HEK293 (cell line): ENCODE measurements around the gene GPR39.
A peak's percentile ranks its signal among the peaks of the same experiment; 100 is the strongest.

Experiments
- AEBP2 ChIP-seq: fragments of 450-650 bp; formaldehyde crosslinking; IDR thresholded peaks from 2 replicates; pipeline ENCODE4 v1.5.1; 2016; ENCODE audit warnings: missing biosample characterization, missing genetic modification characterization, borderline replicate concordance
- BCL11B ChIP-seq: fragments of 450-650 bp; formaldehyde crosslinking; IDR thresholded peaks from 2 replicates; pipeline ENCODE4 v1.5.1; 2016; ENCODE audit warnings: low read depth, missing biosample characterization, missing genetic modification characterization
- CTCF ChIP-seq: fragments of 450-650 bp; formaldehyde crosslinking; IDR thresholded peaks from 2 replicates; pipeline ENCODE4 v1.5.1; 2016; ENCODE audit warnings: missing biosample characterization, missing genetic modification characterization
- ELK4 ChIP-seq: IDR thresholded peaks from 2 replicates; pipeline ENCODE4 v1.6.1; 2011; ENCODE audit warnings: mild to moderate bottlenecking, low read depth, low read length, borderline replicate concordance
- GLIS1 ChIP-seq: fragments of 450-650 bp; formaldehyde crosslinking; IDR thresholded peaks from 2 replicates; pipeline ENCODE4 v1.5.1; 2016; ENCODE audit warnings: missing biosample characterization, missing genetic modification characterization
- MEIS1 ChIP-seq: sonication (generic); formaldehyde crosslinking; IDR thresholded peaks from 2 replicates; pipeline ENCODE4 v1.8.1; 2022; ENCODE audit warnings: missing genetic modification reagents, mild to moderate bottlenecking, borderline replicate concordance
- MZF1 ChIP-seq: fragments of 450-650 bp; formaldehyde crosslinking; IDR thresholded peaks from 2 replicates; pipeline ENCODE4 v1.5.1; 2017; ENCODE audit warnings: missing biosample characterization, missing genetic modification characterization, borderline replicate concordance
- PATZ1 ChIP-seq: fragments of 450-650 bp; formaldehyde crosslinking; IDR thresholded peaks from 2 replicates; pipeline ENCODE4 v1.5.1; 2016; ENCODE audit warnings: missing biosample characterization, missing genetic modification characterization
- PRDM1 ChIP-seq: fragments of 450-650 bp; formaldehyde crosslinking; IDR thresholded peaks from 2 replicates; pipeline ENCODE4; 2016; ENCODE audit warnings: missing biosample characterization, missing genetic modification characterization
- TRIM28 ChIP-seq: IDR thresholded peaks from 2 replicates; pipeline ENCODE4 v1.6.1; 2011; ENCODE audit warnings: low read length, control low read depth, borderline replicate concordance
- YY2 ChIP-seq: fragments of 450-650 bp; formaldehyde crosslinking; IDR thresholded peaks from 2 replicates; pipeline ENCODE4 v1.5.1; 2016; ENCODE audit warnings: missing biosample characterization, missing genetic modification characterization
- ZBTB11 ChIP-seq: fragments of 450-650 bp; formaldehyde crosslinking; conservative IDR thresholded peaks from 2 replicates; pipeline ENCODE4 v1.5.1; 2016; ENCODE audit warnings: low read depth, missing biosample characterization, missing genetic modification characterization
- ZBTB21 ChIP-seq: fragments of 450-650 bp; formaldehyde crosslinking; IDR thresholded peaks from 2 replicates; pipeline ENCODE4 v1.5.1; 2017; ENCODE audit warnings: missing biosample characterization, missing genetic modification characterization
- ZFP37 ChIP-seq: fragments of 450-650 bp; formaldehyde crosslinking; IDR thresholded peaks from 2 replicates; pipeline ENCODE4 v1.5.1; 2016; ENCODE audit warnings: missing biosample characterization, missing genetic modification characterization
- ZFP69B ChIP-seq: fragments of 450-650 bp; formaldehyde crosslinking; IDR thresholded peaks from 2 replicates; pipeline ENCODE4 v1.5.1; 2016; ENCODE audit warnings: missing biosample characterization, missing genetic modification characterization
- ZNF184 ChIP-seq: fragments of 450-650 bp; IDR thresholded peaks from 2 replicates; pipeline ENCODE4 v1.5.1; 2018; ENCODE audit warnings: missing biosample characterization, mild to moderate bottlenecking, missing genetic modification characterization
- ZNF2 ChIP-seq: fragments of 450-650 bp; formaldehyde crosslinking; IDR thresholded peaks from 2 replicates; pipeline ENCODE4 v1.5.1; 2016; ENCODE audit warnings: missing biosample characterization, missing genetic modification characterization
- ZNF221 ChIP-seq: fragments of 450-650 bp; formaldehyde crosslinking; IDR thresholded peaks from 2 replicates; pipeline ENCODE4 v1.5.1; 2017; ENCODE audit warnings: missing biosample characterization, missing genetic modification characterization, borderline replicate concordance
- ZNF23 ChIP-seq: fragments of 450-650 bp; formaldehyde crosslinking; IDR thresholded peaks from 2 replicates; pipeline ENCODE4 v1.5.1; 2016; ENCODE audit warnings: missing biosample characterization, missing genetic modification characterization, borderline replicate concordance
- ZNF362 ChIP-seq: fragments of 450-650 bp; formaldehyde crosslinking; IDR thresholded peaks from 2 replicates; pipeline ENCODE4 v1.5.1; 2016; ENCODE audit warnings: missing biosample characterization, missing genetic modification characterization
- ZNF394 ChIP-seq: fragments of 450-650 bp; formaldehyde crosslinking; IDR thresholded peaks from 2 replicates; pipeline ENCODE4 v1.5.1; 2016; ENCODE audit warnings: missing biosample characterization, missing genetic modification characterization, mild to moderate bottlenecking, moderate library complexity, borderline replicate concordance
- ZNF423 ChIP-seq: fragments of 450-650 bp; formaldehyde crosslinking; IDR thresholded peaks from 2 replicates; pipeline ENCODE4 v1.5.1; 2016; ENCODE audit warnings: missing biosample characterization, missing genetic modification characterization
- ZNF501 ChIP-seq: fragments of 450-650 bp; formaldehyde crosslinking; IDR thresholded peaks from 2 replicates; pipeline ENCODE4 v1.5.1; 2016; ENCODE audit warnings: missing biosample characterization, missing genetic modification characterization
- ZNF544 ChIP-seq: fragments of 450-650 bp; formaldehyde crosslinking; IDR thresholded peaks from 2 replicates; pipeline ENCODE4 v1.5.0; 2017; ENCODE audit warnings: missing biosample characterization, missing genetic modification characterization
- ZNF600 ChIP-seq: fragments of 450-650 bp; formaldehyde crosslinking; IDR thresholded peaks from 2 replicates; pipeline ENCODE4 v1.5.1; 2016; ENCODE audit warnings: missing biosample characterization, missing genetic modification characterization
- ZNF624 ChIP-seq: fragments of 450-650 bp; formaldehyde crosslinking; IDR thresholded peaks from 2 replicates; pipeline ENCODE4 v1.5.1; 2017; ENCODE audit warnings: missing biosample characterization, missing genetic modification characterization
- ZNF658 ChIP-seq: fragments of 450-650 bp; formaldehyde crosslinking; IDR thresholded peaks from 2 replicates; pipeline ENCODE4; 2016; ENCODE audit warnings: missing biosample characterization, missing genetic modification characterization
- ZNF777 ChIP-seq: fragments of 450-650 bp; formaldehyde crosslinking; IDR thresholded peaks from 2 replicates; pipeline ENCODE4 v1.5.1; 2017; ENCODE audit warnings: missing biosample characterization, missing genetic modification characterization, borderline replicate concordance
- ZSCAN23 ChIP-seq: fragments of 450-650 bp; formaldehyde crosslinking; IDR thresholded peaks from 2 replicates; pipeline ENCODE4 v1.5.1; 2016; ENCODE audit warnings: missing biosample characterization, missing genetic modification characterization

Gene GPR39

GRCh38 chr2:132670496-132671150 is 254.0 kb downstream of the GPR39 start (continued):
- TF ChIP-seq ELK4 (no peak), MEIS1 (CRISPR knock-in tag) (no peak; the same call in 1 of the 2 replicates), CTCF (tag by site-specific recombination) (peak; percentile 46; the same call in 1 of the 2 replicates), ZFP69B (tag by site-specific recombination) (0 out of 2 replicates have a peak, but pooled peaks have one; percentile 31), ZNF2 (0 out of 2 replicates have a peak, but pooled peaks have one; percentile 15), ZBTB21 (no peak), ZNF394 (tag by site-specific recombination) (no peak), PRDM1 (tag by site-specific recombination) (no peak), ZNF423 (tag by site-specific recombination) (peak; percentile 87), ZNF544 (no peak), ZNF658 (tag by site-specific recombination) (no peak), ZNF221 (tag by site-specific recombination) (no peak), MZF1 (tag by site-specific recombination) (no peak), YY2 (tag by site-specific recombination) (no peak), ZNF362 (tag by site-specific recombination) (no peak), ZNF600 (tag by site-specific recombination) (peak; percentile 65), ZNF23 (tag by site-specific recombination) (no peak), AEBP2 (tag by site-specific recombination) (no peak), ZNF501 (tag by site-specific recombination) (no peak), PATZ1 (tag by site-specific recombination) (peak; percentile 63), ZNF624 (tag by site-specific recombination) (no peak), ZBTB11 (tag by site-specific recombination) (no peak; the same call in 1 of the 2 replicates), ZNF184 (no peak), ZNF777 (tag by site-specific recombination) (no peak; the same call in 1 of the 2 replicates), ZFP37 (tag by site-specific recombination) (no peak), GLIS1 (peak; percentile 95), ZSCAN23 (tag by site-specific recombination) (no peak), BCL11B (tag by site-specific recombination) (no peak; the same call in 1 of the 2 replicates), TRIM28 (no peak)
